HepG2 (cell line): ENCODE data around the gene CCDC201. TPM values are rescaled to one million over a fixed set of nuclear protein-coding genes. Genes with fewer than 3 reads are reported as not detected.

Source experiments
- FOXA1 ChIP-seq, 2 experiments: fragments of 450-650 bp in 1 of 2; sonication (generic) in 1 of 2; formaldehyde crosslinking in 1 of 2; IDR thresholded peaks; 2 replicates each; pipeline versions ENCODE4 v1.4.0 to v1.6.1; 2016 to 2020; ENCODE audit warnings: missing genetic modification reagents in 1 of 2
- GFI1 ChIP-seq: sonication (generic); formaldehyde crosslinking; IDR thresholded peaks from 2 replicates; pipeline ENCODE4 v1.5.0; 2020; ENCODE audit warnings: missing genetic modification reagents, mild to moderate bottlenecking, borderline replicate concordance
- GLI4 ChIP-seq: sonication (generic); formaldehyde crosslinking; IDR thresholded peaks from 2 replicates; pipeline ENCODE4 v1.5.1; 2020; ENCODE audit warnings: missing genetic modification reagents, mild to moderate bottlenecking, moderate library complexity, borderline replicate concordance
- GLMP ChIP-seq: sonication (generic); formaldehyde crosslinking; IDR thresholded peaks from 2 replicates; pipeline ENCODE4 v1.9.0; 2021; ENCODE audit warnings: missing genetic modification reagents, mild to moderate bottlenecking, borderline replicate concordance
- ISX ChIP-seq: sonication (generic); formaldehyde crosslinking; conservative IDR thresholded peaks from 2 replicates; pipeline ENCODE4 v1.5.0; 2020; ENCODE audit warnings: missing genetic modification reagents
- KAT2B ChIP-seq: fragments of 150-350 bp; IDR thresholded peaks from 2 replicates; pipeline ENCODE4 v1.6.1; 2014; ENCODE audit warnings: low read depth, low read length, borderline replicate concordance
- PAF1 ChIP-seq: IDR thresholded peaks from 2 replicates; pipeline ENCODE4 v1.6.1; 2016; ENCODE audit warnings: missing genetic modification reagents, missing compliant biosample characterization
- PBX2 ChIP-seq: IDR thresholded peaks from 2 replicates; pipeline ENCODE4 v1.6.1; 2016; ENCODE audit warnings: control low read depth
- PHF20 ChIP-seq: sonication (generic); formaldehyde crosslinking; IDR thresholded peaks from 2 replicates; pipeline ENCODE4 v1.5.0; 2020; ENCODE audit warnings: mild to moderate bottlenecking, missing genetic modification reagents
- SALL1 ChIP-seq: sonication (generic); formaldehyde crosslinking; IDR thresholded peaks from 2 replicates; pipeline ENCODE4 v1.8.0; 2022; ENCODE audit warnings: mild to moderate bottlenecking, missing genetic modification reagents
- SMAD9 ChIP-seq: sonication (generic); formaldehyde crosslinking; IDR thresholded peaks from 2 replicates; pipeline ENCODE4 v1.5.1; 2020; ENCODE audit warnings: mild to moderate bottlenecking, missing genetic modification reagents
- SPEN ChIP-seq: sonication (generic); formaldehyde crosslinking; IDR thresholded peaks from 2 replicates; pipeline ENCODE4 v1.5.1; 2020; ENCODE audit warnings: low read depth, mild to moderate bottlenecking, missing genetic modification reagents
- ZBTB4 ChIP-seq: sonication (generic); formaldehyde crosslinking; IDR thresholded peaks from 2 replicates; pipeline ENCODE4 v1.4.0; 2020; ENCODE audit warnings: missing genetic modification reagents, mild to moderate bottlenecking, borderline replicate concordance
- ZBTB43 ChIP-seq: sonication (generic); formaldehyde crosslinking; conservative IDR thresholded peaks from 2 replicates; pipeline ENCODE4 v1.4.0; 2020; ENCODE audit warnings: missing genetic modification reagents
- ZNF230 ChIP-seq: sonication (generic); formaldehyde crosslinking; IDR thresholded peaks from 2 replicates; pipeline ENCODE4 v1.4.0; 2020; ENCODE audit warnings: mild to moderate bottlenecking, missing genetic modification reagents
- ZNF484 ChIP-seq: sonication (generic); formaldehyde crosslinking; IDR thresholded peaks from 2 replicates; pipeline ENCODE4 v1.5.1; 2020; ENCODE audit warnings: mild to moderate bottlenecking, low read depth, missing genetic modification reagents, borderline replicate concordance
- ZNF512 ChIP-seq: sonication (generic); formaldehyde crosslinking; IDR thresholded peaks from 2 replicates; pipeline ENCODE4 v1.4.0; 2020; ENCODE audit warnings: mild to moderate bottlenecking, missing genetic modification reagents
- ZNF7 ChIP-seq: IDR thresholded peaks from 2 replicates; pipeline ENCODE4 v1.6.1; 2016; ENCODE audit warnings: missing biosample characterization, missing genetic modification reagents
- ZNF746 ChIP-seq: sonication (generic); formaldehyde crosslinking; IDR thresholded peaks from 2 replicates; pipeline ENCODE4 v1.8.0; 2022; ENCODE audit warnings: mild to moderate bottlenecking, missing genetic modification reagents
- ZNF816 ChIP-seq: sonication (generic); formaldehyde crosslinking; IDR thresholded peaks from 2 replicates; pipeline ENCODE4 v1.8.0; 2022; ENCODE audit warnings: missing genetic modification reagents, mild to moderate bottlenecking, borderline replicate concordance
- polyA plus RNA-seq, 8 experiments: library from polyadenylated mRNA; depleted of rRNA in 3 of 8; stranded (reverse) in 7 of 8; unstranded in 1 of 8; fragments of >200 nt; fragmentation: Illumina TruSeq in 4 of 8; extraction: Trizol in 4 of 8; gene quantifications; 2 replicates each; pipeline versions ENCODE4 v1.2.1 to v1.2.3, GENCODE V29; 2011 to 2016; ENCODE audit warnings: low read depth in 4 of 8, missing spikeins in 1 of 8, mixed read lengths in 1 of 8; ENCODE audit not compliant: insufficient read depth in 1 of 8
- total RNA-seq, 5 experiments: library from RNA; depleted of rRNA; stranded (reverse); fragments of >200 nt; fragmentation: Illumina TruSeq; extraction: Trizol; gene quantifications; 2 replicates each; pipeline ENCODE4 v1.2.3, GENCODE V29; 2016; ENCODE audit warnings: low read depth in 1 of 5

Gene CCDC201
- total and polyA plus RNA-seq, 2 of the 13 experiments (the other 11 are each of a cell fraction or from before 2014, with no cell fraction given) = 0.92 TPM; not detected in 1

GRCh38 chr7:45888185-45888992, 15.5 kb upstream of the CCDC201 start, which contains the start of gene IGFBP1 (continued):
- TF ChIP-seq SMAD9 (peak; percentile 89; the same call in 1 of the 2 replicates), ISX (peak; percentile 56; the same call in 1 of the 2 replicates), PBX2 (peak; percentile 78), GLMP (CRISPR knock-in tag) (0 out of 2 replicates have a peak, but pooled peaks have one; percentile 28), GFI1 (peak; percentile 81; the same call in 1 of the 2 replicates), ZNF816 (peak; percentile 88; the same call in 1 of the 2 replicates), PAF1 (CRISPR knock-in tag) (peak; percentile 100), ZNF484 (CRISPR knock-in tag) (peak; percentile 94; the same call in 1 of the 2 replicates), ZBTB4 (CRISPR knock-in tag) (peak; percentile 30; the same call in 1 of the 2 replicates), ZNF746 (CRISPR knock-in tag) (no peak; the same call in 1 of the 2 replicates), ZBTB43 (peak; percentile 99), KAT2B (no peak), SALL1 (CRISPR knock-in tag) (peak; percentile 97), ZNF7 (CRISPR knock-in tag) (peak; percentile 4; the same call in 1 of the 2 replicates), PHF20 (peak; percentile 36), ZNF512 (peak; percentile 92), ZNF230 (CRISPR knock-in tag) (peak; percentile 89; the same call in 1 of the 2 replicates), FOXA1 (IDR thresholded peaks at IDR 0.05) (no peak), FOXA1 (CRISPR knock-in tag; IDR thresholded peaks at IDR 0.05) (no peak; the same call in 1 of the 2 replicates), GLI4 (CRISPR knock-in tag) (peak; percentile 74), SPEN (CRISPR knock-in tag) (peak; percentile 85; the same call in 1 of the 2 replicates)
